Uterus (tissue), 2 donors: ENCODE data around the gene CEP78.

Source experiments
- POLR2A ChIP-seq, 2 donors: fragments of 450-650 bp; IDR thresholded peaks; one replicate each; pipeline ENCODE4 v1.6.1; 2016; ENCODE audit warnings: antibody characterized with exemption in 2 of 2, mild to moderate bottlenecking in 1 of 2, moderate library complexity in 1 of 2
- TF ChIP-seq, protein P1 (sequence below), 4 experiments: fragments of 200-600 bp in 2 of 4; fragments of 450-650 bp in 2 of 4; sonication (generic) in 2 of 4; IDR thresholded peaks; one replicate each; pipeline ENCODE4 v1.5.1; 2016 to 2019; ENCODE audit warnings: antibody characterized with exemption in 4 of 4, mild to moderate bottlenecking in 2 of 4, moderate library complexity in 1 of 4

DNA sequence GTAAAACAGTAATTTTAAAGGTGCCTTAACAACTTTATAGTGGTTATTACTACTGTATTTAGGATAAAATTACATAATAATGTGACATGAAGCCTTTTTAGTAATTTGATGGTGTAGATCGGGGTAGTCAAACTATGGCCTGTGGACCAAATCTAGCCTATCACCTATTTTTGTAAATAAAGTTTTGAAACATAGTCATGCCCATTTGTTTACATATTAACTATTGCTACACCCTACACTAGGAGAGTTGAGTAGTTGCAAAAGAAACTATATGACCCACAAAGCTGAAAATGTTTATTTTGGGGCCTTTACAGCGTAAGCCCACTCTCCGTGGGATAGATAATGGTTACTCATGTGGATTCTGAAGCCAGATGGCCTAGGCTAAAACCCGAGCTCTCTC lies 6.2 kb downstream of the CEP78 start:
- TF ChIP-seq, protein P1, sequence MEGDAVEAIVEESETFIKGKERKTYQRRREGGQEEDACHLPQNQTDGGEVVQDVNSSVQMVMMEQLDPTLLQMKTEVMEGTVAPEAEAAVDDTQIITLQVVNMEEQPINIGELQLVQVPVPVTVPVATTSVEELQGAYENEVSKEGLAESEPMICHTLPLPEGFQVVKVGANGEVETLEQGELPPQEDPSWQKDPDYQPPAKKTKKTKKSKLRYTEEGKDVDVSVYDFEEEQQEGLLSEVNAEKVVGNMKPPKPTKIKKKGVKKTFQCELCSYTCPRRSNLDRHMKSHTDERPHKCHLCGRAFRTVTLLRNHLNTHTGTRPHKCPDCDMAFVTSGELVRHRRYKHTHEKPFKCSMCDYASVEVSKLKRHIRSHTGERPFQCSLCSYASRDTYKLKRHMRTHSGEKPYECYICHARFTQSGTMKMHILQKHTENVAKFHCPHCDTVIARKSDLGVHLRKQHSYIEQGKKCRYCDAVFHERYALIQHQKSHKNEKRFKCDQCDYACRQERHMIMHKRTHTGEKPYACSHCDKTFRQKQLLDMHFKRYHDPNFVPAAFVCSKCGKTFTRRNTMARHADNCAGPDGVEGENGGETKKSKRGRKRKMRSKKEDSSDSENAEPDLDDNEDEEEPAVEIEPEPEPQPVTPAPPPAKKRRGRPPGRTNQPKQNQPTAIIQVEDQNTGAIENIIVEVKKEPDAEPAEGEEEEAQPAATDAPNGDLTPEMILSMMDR (IDR thresholded peaks at IDR 0.05), result no peak
- no peak for TF ChIP-seq POLR2A (IDR thresholded peaks at IDR 0.05)
